NCI-H748 (cell line): ENCODE measurements around the gene ZNF600.
"Not testable (repeated sequence)": the region's sequence is repeated elsewhere in the genome, so short reads cannot be mapped to it uniquely, and the experiment has no call there.

Experiments used
- DNase-seq: peaks from one replicate; lab custom pipeline; 2025; ENCODE audit not compliant: unreplicated experiment; lab: John Stamatoyannopoulos, UW

Gene ZNF600

GRCh38 chr19:52742516-52742915, 44.1 kb downstream of the ZNF600 start:
- no peak for DNase-seq

GRCh38 chr19:52741951-52742485, 44.6 kb downstream of the ZNF600 start:
- no peak for DNase-seq

GRCh38 chr19:52741371-52741770, 45.2 kb downstream of the ZNF600 start:
- DNase-seq, result not testable (repeated sequence)

- DNase-seq, result no peak
Measured at GRCh38 chr19:52739576-52739975, 47.0 kb downstream of the ZNF600 start.

- no peak for DNase-seq
Measured at GRCh38 chr19:52735734-52736133, 50.9 kb downstream of the ZNF600 start.

- peak; percentile 97 for DNase-seq
Measured at GRCh38 chr19:52734893-52735661, 51.5 kb downstream of the ZNF600 start, which contains the start of gene ZNF611. Gene ZNF611 (minus strand): TSS chr19:52735044. CDS start chr19:52715894, 19,150 bp downstream.

- peak; percentile 69 for DNase-seq
Measured at GRCh38 chr19:52734331-52734892, 52.2 kb downstream of the ZNF600 start.

GRCh38 chr19:52726051-52726450, 60.5 kb downstream of the ZNF600 start:
- not testable (repeated sequence) for DNase-seq

- no peak for DNase-seq
Measured at GRCh38 chr19:52725528-52725961, 61.0 kb downstream of the ZNF600 start.

GRCh38 chr19:52724701-52725514, 61.7 kb downstream of the ZNF600 start:
- DNase-seq, result no peak

GRCh38 chr19:52723907-52724598, 62.5 kb downstream of the ZNF600 start:
- DNase-seq, result not testable (repeated sequence)

GRCh38 chr19:52722062-52723003, 64.3 kb downstream of the ZNF600 start:
- no peak for DNase-seq

GRCh38 chr19:52720541-52720940, 66.0 kb downstream of the ZNF600 start:
- not testable (repeated sequence) for DNase-seq

GRCh38 chr19:52716522-52716921, 70.1 kb downstream of the ZNF600 start:
- no peak for DNase-seq

GRCh38 chr19:52715902-52716301, 70.7 kb downstream of the ZNF600 start:
- DNase-seq, result not testable (repeated sequence)

- not testable (repeated sequence) for DNase-seq
Measured at GRCh38 chr19:52715330-52715729, 71.3 kb downstream of the ZNF600 start.
